HG03280 (cell line): ENCODE measurements around the gene CERCAM.
"Not testable (repeated sequence)": the region's sequence is repeated elsewhere in the genome, so short reads cannot be mapped to it uniquely, and the experiment has no call there.

Experiments used
- ATAC-seq: cut with Tn5 transposase; IDR thresholded peaks from one replicate; pipeline ENCODE4 v1.9.1; 2021; ENCODE audit warnings: mild to moderate bottlenecking, moderate library complexity; ENCODE audit not compliant: unreplicated experiment

CERCAM gene

DNA sequence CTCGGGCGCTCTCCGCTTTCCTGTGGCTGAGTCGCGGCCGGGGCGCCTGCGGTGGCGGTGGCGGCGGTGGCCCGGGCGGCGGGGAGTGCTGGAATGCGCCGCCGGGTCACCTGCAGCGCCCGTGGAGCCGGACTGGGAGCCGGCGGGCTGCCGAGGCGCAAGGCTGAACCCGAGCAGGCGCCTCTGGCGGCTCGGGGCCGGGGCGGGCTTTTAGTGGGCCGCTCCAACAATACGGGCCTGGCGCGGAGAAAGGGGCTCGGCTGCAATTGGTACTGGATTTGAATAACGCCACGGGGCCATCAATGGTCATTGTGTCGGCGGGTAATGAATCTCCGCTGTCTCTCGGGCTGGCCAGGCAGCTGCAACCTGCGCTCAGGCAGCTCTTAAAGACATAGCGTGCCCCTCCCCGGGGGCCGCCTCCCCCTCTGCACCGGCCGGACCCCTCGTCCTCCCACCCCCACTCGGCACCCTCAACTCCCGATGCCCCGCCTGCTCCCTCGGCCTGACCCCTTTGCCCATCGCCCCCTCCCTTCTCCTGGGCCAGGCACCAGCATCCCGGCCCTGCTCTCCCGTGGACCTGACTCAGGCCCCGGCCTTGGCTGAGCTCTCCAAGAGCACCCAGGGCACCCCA is 27.4 kb upstream of the CERCAM start:
- ATAC-seq = no peak

DNA sequence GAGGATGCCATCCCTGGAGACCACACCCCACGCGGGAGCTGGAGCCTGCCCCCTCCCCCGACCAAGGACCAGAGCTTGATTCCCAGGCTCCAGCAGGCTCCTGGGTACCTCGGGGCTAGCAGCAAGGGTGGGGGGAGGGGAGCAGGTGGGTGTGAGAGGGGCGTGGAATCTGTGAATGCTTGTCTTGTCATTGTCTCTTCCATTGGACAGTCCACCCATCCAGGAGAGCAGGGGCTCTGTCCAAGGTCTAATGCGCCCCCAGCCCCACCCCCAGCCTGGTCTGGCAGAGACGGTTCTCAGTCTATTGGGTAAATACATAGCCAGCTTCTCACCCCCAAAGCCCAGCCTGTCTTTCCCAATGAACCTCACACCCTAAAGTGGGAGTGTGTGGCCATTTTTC is 26.7 kb upstream of the CERCAM start:
- ATAC-seq = no peak

DNA sequence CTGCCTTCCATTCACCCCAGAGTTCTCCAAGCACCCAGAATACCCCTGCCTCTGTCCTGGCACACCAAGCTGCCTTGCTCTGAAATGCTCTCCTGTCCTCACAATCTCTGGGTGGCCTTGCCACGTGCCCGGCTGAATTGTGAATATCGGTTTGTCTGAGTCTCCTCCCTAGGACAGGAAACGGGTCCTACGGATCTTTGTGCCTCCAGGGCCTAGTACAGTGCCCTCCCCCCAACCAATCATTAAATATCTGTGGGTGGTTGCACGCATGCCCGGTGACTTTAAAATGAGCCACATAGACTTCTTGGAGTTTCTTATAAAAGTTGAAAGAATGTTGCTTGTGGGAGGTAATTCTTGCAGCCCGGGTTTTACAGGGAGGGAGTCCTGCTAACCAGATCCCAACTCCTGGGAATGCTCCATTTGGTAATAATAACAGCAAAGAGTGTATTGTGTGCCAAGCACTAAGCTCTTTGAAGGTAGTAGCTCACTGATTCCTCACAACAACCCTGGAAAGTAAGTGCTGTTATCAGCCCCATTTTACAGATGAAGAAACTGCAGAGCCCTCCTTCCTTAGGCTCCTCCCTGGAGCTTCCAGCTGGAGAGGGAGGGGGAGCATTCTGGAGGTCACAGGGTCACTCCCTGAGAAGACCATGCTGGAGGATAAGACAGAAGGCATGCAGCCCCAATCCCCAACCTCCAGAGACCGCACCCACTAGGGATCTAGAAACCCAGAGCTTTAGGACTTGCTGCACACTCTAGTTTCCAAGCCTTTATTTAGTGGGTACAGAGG is 26.1 kb upstream of the CERCAM start:
- ATAC-seq = no peak

DNA sequence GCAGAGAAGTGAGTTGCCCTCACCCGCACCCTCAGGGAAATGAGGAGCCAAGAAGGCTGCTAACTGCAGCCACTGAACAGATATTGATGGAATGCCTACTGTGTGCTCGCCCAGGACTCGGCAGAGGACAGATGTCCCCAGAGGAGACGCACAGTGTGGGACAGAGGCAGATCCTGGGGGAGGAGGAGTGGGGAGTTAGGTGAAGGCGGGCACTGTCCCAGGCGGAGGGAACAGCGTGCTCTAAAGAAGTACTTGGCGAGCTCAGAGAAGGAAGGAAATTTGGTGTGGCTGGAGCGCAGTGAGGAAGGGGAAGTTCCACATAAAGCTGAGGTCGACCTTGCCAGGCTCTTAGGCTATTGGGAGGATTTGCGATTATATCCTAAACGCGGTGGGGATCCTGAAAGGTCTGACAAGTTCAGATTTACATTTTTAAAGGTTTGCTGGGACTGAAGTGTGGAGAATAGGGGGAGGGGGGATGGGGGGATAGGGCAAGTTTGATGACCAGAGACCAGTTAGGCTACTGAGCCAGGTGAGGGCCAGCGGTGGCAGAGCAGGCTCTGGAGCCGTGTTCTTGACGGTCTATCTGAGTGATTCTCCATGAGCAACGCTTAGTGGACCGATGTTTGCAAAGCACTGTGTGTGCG is 23.6 kb upstream of the CERCAM start:
- ATAC-seq = no peak

DNA sequence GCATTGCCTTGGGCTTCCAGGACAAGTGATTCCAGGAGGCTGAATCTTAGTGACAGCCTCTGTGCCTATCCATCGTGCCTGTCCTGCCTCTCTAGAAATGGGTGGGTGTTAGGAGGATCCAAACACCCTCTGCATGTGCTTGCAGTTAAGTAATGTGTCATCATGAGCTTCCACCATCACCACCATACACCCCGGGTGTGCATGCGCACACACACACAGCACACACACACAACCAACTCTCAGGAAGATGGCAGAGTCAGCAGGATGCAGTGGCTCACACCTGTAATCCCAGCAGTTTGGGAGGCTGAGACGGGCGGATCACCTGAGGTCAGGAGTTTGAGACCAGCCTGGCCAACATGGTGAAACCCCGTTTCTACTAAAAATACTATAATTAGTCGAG is 22.8 kb upstream of the CERCAM start:
- no peak for ATAC-seq

DNA sequence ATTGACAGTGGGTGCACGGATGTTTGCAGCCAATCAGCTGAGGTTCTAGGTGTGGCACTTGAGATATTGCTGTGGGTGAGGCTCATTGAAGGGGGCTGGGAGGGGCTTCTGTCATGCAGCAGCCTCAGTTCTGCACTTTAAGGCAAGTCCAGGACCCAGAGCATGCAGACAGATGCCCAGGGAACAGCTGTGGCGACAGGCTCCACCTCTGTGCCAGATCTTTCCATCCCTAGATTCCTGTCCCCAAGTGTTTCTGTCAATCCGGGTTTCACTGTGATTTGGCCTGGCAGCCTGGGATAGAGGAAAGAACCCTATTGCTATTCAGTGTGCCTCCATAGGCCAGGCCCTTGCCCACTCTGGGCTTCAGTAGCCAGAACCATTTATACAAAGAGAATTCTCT is 20.8 kb upstream of the CERCAM start:
- no peak for ATAC-seq

DNA sequence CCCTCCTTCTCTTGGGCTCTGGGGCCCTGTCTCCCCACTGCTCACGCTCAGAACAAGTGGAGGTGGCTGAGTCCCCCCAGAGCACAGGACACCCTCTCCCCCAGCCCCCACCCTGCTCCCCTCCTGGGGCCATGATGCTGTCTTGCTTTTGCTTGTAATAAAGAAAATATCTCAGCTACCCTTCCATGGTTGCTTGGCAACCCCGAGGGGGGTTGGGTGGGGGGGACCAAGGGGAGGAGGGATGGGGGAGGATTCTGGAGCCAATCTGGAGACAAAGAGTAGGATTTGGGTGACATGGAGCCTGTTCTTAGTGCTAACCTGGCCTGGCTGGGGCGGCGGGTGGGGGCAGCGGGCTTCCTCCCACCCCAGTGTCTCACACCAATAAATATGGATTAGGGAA is 16.1 kb upstream of the CERCAM start:
- ATAC-seq = no peak

DNA sequence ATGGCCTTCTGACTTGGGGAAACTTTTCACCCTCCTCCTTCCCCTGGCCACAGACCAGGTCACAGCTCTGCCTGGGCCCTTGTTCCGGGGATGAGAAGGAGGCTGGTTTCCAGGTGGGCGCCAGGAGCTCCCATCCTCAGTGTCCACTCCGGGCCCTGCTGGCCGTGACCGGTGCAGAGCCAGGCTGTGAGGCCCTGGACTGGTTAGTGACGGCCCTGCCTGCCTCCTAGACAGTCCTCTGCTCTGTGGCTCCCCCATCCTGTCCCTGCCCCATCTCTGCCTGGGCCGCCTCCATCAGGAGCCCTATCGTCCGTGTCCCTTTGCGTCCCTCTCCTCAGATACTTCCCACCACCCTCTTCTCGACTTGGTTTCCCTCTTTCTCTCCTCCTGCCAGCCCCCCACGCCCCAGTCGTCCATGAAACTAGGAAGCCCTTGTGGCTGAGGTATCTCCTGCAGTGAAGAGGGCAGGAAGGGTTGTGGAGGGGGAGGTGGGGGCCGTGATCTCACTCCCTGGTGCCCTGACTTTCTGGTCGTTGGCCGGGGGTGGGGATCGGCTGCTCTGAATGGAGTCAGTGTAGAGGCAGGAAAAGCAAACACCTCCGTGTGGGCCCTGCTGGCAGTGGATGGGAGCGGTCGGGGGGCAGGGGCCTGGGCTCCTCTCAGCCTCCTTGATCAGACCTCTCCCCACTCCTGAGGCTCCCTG is 15.4 kb upstream of the CERCAM start:
- no peak for ATAC-seq

DNA sequence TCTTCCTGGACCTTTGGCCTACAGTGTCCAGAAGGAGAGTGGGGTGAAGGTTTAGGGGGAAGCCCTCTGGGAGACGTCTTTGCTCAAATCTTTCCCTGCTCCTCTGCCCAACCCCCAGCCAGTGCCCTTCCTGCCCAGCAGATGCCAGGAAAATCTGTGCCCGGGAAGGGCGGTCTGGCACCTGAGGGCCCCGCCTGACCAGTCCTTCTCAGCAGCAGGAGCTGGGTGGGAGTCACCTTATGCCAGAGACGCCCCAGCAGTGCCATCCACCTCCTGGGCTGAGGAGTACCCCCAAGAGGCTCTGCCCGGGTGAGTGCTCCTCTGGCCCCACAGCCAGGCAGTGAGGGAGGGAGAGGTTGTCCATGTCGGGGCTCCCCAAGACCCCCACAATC is 14.9 kb upstream of the CERCAM start:
- ATAC-seq = no peak

DNA sequence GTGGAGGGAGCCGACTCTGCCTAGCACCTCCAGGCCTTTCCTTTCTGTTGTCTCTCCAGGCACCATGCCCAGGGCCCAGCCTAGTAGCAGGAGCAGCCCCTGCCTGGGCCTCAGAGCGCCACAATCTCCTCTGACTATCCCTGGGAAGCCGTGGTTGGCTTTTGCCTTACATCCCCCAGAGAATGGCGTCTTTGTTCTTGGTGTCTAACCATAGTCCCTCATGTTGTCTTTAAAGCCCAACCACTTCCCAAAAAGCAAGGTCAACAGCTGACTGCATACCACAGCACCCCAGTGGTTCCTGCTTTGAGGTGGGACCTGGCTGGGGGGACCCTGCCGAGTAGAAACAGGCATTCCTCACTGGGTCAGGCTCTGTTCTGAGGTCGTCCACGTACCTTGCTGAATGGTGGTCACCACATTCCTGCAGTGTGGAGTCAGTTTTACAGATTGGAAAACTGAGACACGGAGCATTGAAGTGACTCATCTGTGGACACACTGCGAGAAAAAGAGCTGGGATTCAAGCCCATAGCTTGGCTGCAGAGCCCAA is 13.7 kb upstream of the CERCAM start:
- ATAC-seq = no peak

DNA sequence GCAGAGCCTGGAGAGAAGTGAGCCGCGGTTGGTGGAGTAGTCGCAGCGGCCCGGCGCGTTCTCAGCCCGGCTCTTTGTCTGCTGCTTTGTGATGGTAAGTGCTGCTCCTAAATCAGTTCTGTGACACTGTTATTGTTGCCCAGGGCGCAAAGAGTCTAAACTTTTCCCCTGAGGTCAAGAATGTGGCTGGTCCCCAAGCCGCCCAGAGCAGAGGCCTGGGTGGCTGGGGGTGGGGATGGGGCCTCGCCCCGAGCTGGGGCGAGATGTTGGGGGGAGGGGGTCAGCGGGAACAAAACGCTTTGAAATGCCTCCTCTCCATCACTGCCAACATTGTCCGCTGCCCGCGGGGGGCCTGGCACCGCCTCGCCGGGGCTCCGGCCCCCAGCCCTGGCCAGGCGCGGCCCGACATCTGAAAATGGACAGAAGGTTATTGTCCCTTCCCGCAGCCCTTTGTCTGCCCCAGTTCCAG is 11.7 kb upstream of the CERCAM start:
- ATAC-seq = no peak

DNA sequence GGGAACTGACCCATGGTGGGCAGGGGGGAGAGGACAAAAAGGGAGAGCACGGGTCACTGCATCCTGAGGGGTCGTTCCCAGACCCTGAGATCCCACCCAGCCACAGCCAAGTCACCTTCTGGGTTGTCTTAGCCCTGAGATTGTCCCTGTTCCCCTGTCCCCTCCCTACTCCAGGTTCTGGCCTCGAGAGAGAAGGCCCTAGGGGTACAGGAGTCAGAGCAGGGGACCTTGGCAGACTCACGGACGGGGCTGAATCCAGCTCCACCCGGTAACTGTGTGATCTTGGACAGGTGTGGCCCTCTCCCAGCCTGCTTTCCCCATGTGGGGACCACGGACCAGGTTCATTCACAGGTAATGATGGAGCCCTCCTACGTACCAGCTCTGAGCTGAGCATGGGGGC is 11.2 kb upstream of the CERCAM start:
- ATAC-seq = no peak

DNA sequence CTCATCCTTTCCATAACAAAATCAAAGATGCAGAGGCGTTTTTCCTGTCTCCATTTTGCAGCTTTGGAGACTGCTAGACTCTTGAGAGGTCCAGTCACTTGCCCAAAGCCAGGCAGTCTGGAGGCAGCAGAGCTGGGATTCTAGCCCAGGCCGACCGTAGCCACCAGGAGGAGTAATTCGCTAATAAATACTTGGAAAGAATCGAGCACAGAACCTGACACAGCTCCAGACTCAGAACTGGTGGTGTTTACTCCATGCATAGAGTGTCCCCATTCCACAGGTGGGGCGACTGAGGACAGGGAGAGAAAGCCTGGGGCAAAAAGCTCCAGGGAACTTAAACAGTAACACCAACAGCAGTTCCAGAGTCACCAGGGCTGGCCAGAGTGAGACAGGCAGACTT is 10.7 kb upstream of the CERCAM start:
- no peak for ATAC-seq

DNA sequence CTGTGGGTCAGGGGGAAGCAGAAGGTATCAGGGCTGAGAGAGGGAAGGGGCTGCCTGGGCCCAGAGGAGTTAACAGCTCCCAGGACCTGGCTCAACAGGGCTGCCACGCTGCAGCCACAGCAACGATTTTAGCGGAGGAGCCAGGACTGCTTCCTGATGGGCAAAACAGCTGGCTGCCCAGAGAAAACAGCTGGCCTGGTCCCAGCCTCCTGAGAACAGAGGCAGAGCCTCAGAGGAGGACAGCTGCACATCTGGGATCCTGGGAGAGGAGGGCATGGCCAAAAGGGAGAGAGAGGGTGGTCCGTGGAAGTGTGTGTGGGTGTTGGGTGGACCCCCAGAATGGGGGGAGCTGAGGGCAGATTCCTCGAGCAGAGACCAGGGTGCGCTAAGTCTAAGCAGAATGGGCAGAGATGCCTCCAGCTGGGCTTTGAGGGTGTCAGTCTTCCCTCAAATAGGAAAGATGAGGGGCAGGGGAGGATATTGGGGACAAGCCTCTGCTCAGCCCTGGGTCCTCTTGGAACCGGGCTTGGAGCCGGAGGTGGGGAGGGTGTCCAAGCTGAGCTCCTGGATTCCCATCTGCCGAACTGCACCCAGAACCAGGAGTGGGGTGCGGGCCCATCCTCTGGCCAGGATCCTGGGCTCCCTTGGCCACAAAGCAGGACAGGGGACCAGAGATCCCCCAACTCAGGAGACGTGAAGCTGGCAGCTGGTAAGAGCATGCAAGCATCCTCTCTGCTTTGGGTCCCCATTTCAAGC is 9.1 kb upstream of the CERCAM start:
- no peak for ATAC-seq

DNA sequence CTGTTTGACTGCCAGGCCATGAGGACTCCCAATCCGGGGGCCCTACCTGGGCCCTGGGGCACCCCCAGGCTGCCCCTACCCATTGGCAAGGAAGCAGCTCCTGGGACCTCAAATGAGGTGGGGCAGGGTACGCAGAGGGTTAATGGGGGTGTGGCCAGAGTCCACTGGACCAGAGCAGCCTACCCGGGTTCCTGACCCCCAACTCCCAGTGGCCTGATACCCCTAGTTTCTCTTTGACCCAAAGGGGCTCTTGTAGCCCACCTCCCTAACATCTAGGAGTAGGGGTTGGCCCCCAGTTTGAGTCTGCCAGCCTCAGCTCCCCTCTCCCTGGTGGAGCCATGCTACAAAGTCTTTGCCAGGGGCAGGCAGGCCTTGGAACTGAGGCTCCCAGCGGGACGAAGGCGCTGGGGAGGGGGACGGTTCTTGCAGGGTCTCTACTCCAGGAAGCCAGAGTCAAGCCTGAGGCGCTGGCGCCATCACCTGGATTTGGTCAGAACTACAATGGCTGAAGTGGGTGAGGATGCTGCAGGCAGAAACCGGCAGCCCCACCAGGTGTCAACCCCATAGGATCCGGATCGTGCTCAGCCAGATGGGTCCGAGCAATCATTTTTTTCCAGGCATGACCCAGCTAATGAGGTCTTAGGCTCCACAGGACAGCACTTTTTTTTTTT is 8.4 kb upstream of the CERCAM start:
- no peak for ATAC-seq

DNA sequence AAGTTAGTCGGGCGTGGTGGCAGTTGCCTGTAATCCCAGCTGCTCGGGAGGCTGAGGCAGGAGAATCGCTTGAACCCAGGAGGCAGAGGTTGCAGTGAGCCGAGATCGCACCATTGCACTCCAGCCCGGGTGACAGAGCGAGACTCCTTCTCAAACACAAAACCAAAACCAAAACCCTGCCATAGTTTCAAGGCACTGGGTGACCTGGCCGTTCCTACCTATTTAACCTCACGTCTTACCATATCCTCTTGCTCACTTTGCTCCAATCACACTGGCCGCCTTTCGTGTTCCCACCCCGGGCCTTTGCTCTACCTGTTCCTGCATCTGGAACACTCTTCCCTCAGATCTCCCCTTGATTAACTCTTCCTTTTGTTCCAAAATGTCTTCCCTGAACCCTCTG is 6.9 kb upstream of the CERCAM start:
- ATAC-seq = not testable (repeated sequence)

DNA sequence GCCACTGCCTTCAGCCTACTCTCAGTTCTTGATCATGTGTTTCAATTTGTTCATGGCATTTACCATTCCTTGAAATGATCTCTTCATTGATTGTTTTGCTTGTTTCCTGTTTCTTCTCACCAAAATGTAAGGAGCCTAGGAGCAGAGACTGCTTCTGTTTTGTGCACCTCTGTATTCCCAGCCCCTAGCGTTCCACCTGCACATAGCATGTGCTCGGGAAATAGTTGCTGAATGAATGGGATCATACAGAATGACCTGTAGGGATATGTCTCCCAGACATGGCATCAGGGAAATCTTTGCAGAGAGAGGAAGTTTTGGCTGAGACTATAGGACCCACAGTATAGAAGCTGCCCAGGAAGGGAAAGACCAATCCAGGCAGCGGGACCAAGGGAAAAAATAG is 6.2 kb upstream of the CERCAM start:
- ATAC-seq = no peak

DNA sequence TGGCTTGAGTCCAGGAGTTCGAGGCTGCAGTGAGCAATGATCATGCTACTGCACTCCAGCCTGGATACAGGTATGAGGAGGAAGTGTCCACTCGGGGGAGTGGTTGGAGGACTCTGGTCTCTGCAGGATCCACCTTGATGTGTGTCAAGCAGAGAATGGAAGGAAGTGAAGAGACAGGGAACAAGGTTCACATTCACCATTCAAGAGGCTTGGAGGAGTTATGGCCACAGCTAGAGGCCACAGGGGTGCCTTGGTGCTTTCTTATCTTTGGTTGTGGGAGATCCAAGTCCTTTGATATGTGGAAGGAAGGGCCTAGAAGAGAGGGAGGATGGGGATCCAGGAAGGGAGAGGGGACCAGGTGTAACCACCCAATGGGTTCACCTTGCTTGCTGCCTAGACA is 5.4 kb upstream of the CERCAM start:
- no peak for ATAC-seq

DNA sequence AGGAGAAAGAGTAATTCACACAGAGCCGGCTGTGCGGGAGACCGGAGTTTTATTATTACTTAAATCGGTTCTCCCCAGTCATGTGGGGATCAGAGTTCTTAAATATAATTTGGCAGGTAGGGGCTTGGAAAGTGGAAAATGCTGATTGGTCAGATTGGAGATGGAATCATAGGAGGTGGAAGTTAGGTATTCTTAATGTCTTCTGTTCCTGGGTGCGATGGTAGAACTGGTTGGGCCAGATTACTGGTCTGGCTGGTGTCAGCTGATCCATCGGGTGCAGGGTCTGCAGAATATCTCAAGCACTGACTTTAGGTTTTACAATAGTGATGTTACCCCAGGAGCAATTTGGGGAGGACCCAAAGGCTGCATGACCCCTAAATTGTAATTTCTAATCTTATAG is 4.6 kb upstream of the CERCAM start:
- ATAC-seq = no peak

DNA sequence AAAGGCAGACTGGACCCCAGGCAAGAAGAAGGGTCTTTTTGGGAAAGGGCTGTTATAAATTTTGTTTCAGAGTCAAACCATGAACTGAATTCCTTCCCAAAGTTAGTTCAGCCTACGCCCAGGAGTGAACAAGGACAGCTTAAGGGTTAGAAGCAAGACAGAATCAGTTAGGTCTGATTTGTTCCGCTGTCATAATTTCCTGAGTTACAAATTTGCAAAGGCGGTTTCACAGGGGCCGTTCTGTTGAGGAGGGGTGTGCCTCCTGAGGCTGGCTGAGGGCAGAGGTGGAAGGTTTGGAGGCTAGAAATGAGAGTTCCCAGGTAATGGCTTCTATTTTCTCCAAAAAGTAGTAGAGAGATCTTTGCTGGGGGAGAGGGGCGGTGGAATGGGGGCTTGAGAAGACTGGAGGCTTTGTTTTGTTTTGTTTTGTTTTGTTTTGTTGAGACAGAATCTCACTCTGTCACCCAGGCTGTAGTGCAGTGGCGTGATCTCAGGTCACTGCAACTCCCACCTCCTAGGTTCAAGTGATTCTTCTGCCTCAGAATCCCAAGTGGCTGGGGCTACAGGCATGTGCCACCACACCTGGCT is 4.1 kb upstream of the CERCAM start:
- no peak for ATAC-seq
